ENCODE results near the gene FAM167B. TPM values are rescaled to one million over a fixed set of nuclear protein-coding genes. Genes with fewer than 3 reads are reported as not detected.
"Not testable (repeated sequence)": the region's sequence is repeated elsewhere in the genome, so short reads cannot be mapped to it uniquely, and the experiment has no call there.

Gene FAM167B
- total RNA-seq, 5 donors from 2014 or later (not counting 1 experiment from before 2014, with no cell fraction given), result 0.65 to 1.0 (median 0.95) TPM

DNA sequence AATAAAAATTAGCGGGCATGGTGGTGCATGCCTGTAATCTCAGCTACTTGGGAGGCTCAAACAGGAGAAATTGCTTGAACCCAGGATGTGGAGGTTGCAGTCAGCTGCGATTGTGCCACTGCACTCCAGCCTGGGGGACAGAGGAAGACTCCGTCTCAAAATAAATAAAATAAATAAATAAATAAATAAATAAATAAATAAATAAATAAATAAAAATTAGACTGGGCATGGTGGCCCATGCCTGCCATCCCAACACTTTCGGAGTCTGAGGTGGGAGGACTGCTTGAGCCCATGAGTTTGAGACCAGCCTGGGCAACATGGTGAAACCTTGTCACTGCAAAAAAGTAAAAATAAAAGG lies 16.2 kb downstream of the FAM167B start:
- Mint-ChIP-seq H3K27ac (peak overlapping the region; percentile 80 to 87), H3K4me1 (peaks cover 58 to 67% (median 65%) of the 10 kb centered on the region in 3 donors), H3K36me3 (peaks cover 23% of the 10 kb centered on the region), H3K4me3 (peak overlapping the region in 1 of 3 donors; percentile 68)
- not testable (repeated sequence) for H3K9me3 Mint-ChIP-seq; ATAC-seq (replicated peaks in 1 of 4); H3K27me3 ChIP-seq (replicated peaks in 1 of 2; ENCODE audit: control insufficient read depth in 2 of 2, extremely low read depth in 1 of 2, insufficient read depth in 2 of 2, low read length in 1 of 2); DNase-seq; H3K4me3 ChIP-seq (ENCODE audit: control insufficient read depth in 1 of 2, extremely low read depth in 1 of 2, low read length in 1 of 2); H3K27me3 Mint-ChIP-seq; H3K9me3 ChIP-seq
- 89% methylated on average over 1 of the region's 4 CpGs for WGBS (ENCODE audit: insufficient coverage)
- ChIA-PET CTCF (interaction anchor here in 1 of 2 donors (1.4 kb wide), 1 partner anchor 14 kb away, joined by 7 read pairs; no protein-coding TSS in a partner anchor), POLR2A (interaction anchor here in 1 of 2 donors (0.6 kb wide), 1 partner anchor 961 kb away, joined by 3 read pairs; no protein-coding TSS in a partner anchor)
- Histone ChIP-seq H3K27ac (ENCODE audit: low read length) (peak overlapping the region; percentile 70), H3K4me1 (ENCODE audit: control insufficient read depth in 1 of 2, extremely low read depth in 1 of 2, insufficient read depth in 2 of 2, low read length in 2 of 2) (peaks cover 45 to 96% of the 10 kb centered on the region in 2 experiments), H3K36me3 (ENCODE audit: control insufficient read depth in 2 of 2, extremely low read depth in 1 of 2, insufficient read depth in 1 of 2, low read length in 1 of 2) (peaks cover 0 to 49% of the 10 kb centered on the region in 2 donors)

DNA sequence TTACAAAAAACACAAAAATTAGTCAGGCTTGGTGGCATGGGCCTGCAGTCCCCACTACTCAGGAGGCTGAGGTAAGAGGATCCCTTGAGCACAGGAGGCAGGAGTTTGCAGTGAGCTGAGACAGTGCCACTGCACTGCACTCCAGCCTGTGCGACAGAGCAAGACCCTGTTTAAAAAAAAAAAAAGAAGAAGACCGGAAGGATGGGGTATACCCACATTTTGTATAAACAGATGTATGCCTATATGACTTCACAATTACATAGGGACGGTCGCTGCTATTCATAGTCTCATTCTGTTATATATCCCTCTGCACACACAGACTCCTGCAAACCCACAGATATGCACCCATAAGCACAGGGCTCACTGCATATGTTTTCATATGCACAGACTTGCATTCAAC lies 16.7 kb downstream of the FAM167B start:
- ChIA-PET POLR2A (no interaction called here), CTCF (no interaction called here)
- peaks cover 59 to 64% (median 62%) of the 10 kb centered on the region in 3 donors for H3K4me1 Mint-ChIP-seq
- peaks cover 23% of the 10 kb centered on the region for H3K36me3 Mint-ChIP-seq
- Histone ChIP-seq H3K27ac (ENCODE audit: low read length) (peak overlapping the region; percentile 70), H3K4me1 (ENCODE audit: control insufficient read depth in 1 of 2, extremely low read depth in 1 of 2, insufficient read depth in 2 of 2, low read length in 2 of 2) (peaks cover 42 to 95% of the 10 kb centered on the region in 2 experiments), H3K9me3 (no peaks in the 10 kb centered on the region), H3K4me3 (ENCODE audit: control insufficient read depth in 1 of 2, extremely low read depth in 1 of 2, low read length in 1 of 2) (peak overlapping the region; percentile 5 to 18), H3K27me3 (replicated peaks in 1 of 2; ENCODE audit: control insufficient read depth in 2 of 2, extremely low read depth in 1 of 2, insufficient read depth in 2 of 2, low read length in 1 of 2) (no peaks in the 10 kb centered on the region), H3K36me3 (ENCODE audit: control insufficient read depth in 2 of 2, extremely low read depth in 1 of 2, insufficient read depth in 1 of 2, low read length in 1 of 2) (peaks cover 0 to 47% of the 10 kb centered on the region in 2 donors)
- no peaks in the 10 kb centered on the region for H3K27me3 Mint-ChIP-seq
- no peaks in the 10 kb centered on the region for H3K9me3 Mint-ChIP-seq
- DNase-seq (peak in 5 of 35 experiments; percentile 27 to 51 (median 42)), ATAC-seq (replicated peaks in 1 of 4) (peak; percentile 64 to 83 (median 68))
- no CpG with 5 or more reads among the region's 4 CpGs for WGBS (ENCODE audit: insufficient coverage)
- H3K4me3 Mint-ChIP-seq, result peak overlapping the region; percentile 49 to 72 (median 68)
- peak overlapping the region; percentile 87 to 94 for H3K27ac Mint-ChIP-seq

- POLR2A ChIA-PET, result interaction anchor here in 1 of 2 donors (0.6 kb wide), 1 partner anchor 44 kb away, joined by 6 read pairs; the partner anchor contains the start of genes EIF3I and TMEM234
- peak overlapping the region; percentile 70 for H3K27ac ChIP-seq (ENCODE audit: low read length)
- peaks cover 37 to 92% of the 10 kb centered on the region in 2 experiments for H3K4me1 ChIP-seq (ENCODE audit: control insufficient read depth in 1 of 2, extremely low read depth in 1 of 2, insufficient read depth in 2 of 2, low read length in 2 of 2)
- peak overlapping the region in 2 of 3 donors; percentile 47 to 68 for H3K4me3 Mint-ChIP-seq
- H3K27me3 ChIP-seq (replicated peaks in 1 of 2; ENCODE audit: control insufficient read depth in 2 of 2, extremely low read depth in 1 of 2, insufficient read depth in 2 of 2, low read length in 1 of 2), result no peaks in the 10 kb centered on the region
- H3K27ac Mint-ChIP-seq, result peak overlapping the region; percentile 92 to 93
- DNase-seq (no peak), ATAC-seq (replicated peaks in 1 of 4) (no peak)
- CTCF ChIA-PET, result interaction anchor here in 1 of 2 donors (0.6 to 1.6 kb wide), 2 partner anchors 18 to 22 kb away, joined by 3 read pairs; no protein-coding TSS in a partner anchor
- peaks cover 55 to 64% (median 58%) of the 10 kb centered on the region in 3 donors for H3K4me1 Mint-ChIP-seq
- no peaks in the 10 kb centered on the region for H3K27me3 Mint-ChIP-seq
- H3K9me3 ChIP-seq, result no peaks in the 10 kb centered on the region
- H3K36me3 ChIP-seq (ENCODE audit: control insufficient read depth in 2 of 2, extremely low read depth in 1 of 2, insufficient read depth in 1 of 2, low read length in 1 of 2), result peaks cover 0 to 39% of the 10 kb centered on the region in 2 donors
- no peaks in the 10 kb centered on the region for H3K9me3 Mint-ChIP-seq
- H3K36me3 Mint-ChIP-seq, result peaks cover 19% of the 10 kb centered on the region
- 82% methylated on average over 2 of the region's 9 CpGs for WGBS (ENCODE audit: insufficient coverage)
- H3K4me3 ChIP-seq (ENCODE audit: control insufficient read depth in 1 of 2, extremely low read depth in 1 of 2, low read length in 1 of 2), result no peak overlapping the region
Measured at GRCh38 chr1:32265846-32266245, 18.8 kb downstream of the FAM167B start.

GRCh38 chr1:32266921-32267591 lies 20.0 kb downstream of the FAM167B start:
- peaks cover 0 to 42% of the 10 kb centered on the region in 2 donors for H3K36me3 ChIP-seq (ENCODE audit: control insufficient read depth in 2 of 2, extremely low read depth in 1 of 2, insufficient read depth in 1 of 2, low read length in 1 of 2)
- H3K9me3 Mint-ChIP-seq, result no peaks in the 10 kb centered on the region
- H3K27ac ChIP-seq (ENCODE audit: low read length), result peak overlapping the region; percentile 57
- H3K36me3 Mint-ChIP-seq, result peaks cover 19% of the 10 kb centered on the region
- peak in 1 of 35 experiments; percentile 57 for DNase-seq
- peaks cover 45 to 92% of the 10 kb centered on the region in 2 experiments for H3K4me1 ChIP-seq (ENCODE audit: control insufficient read depth in 1 of 2, extremely low read depth in 1 of 2, insufficient read depth in 2 of 2, low read length in 2 of 2)
- no peaks in the 10 kb centered on the region for H3K27me3 ChIP-seq (replicated peaks in 1 of 2; ENCODE audit: control insufficient read depth in 2 of 2, extremely low read depth in 1 of 2, insufficient read depth in 2 of 2, low read length in 1 of 2)
- ATAC-seq (replicated peaks in 1 of 4), result peak; percentile 54 to 79 (median 65)
- no peaks in the 10 kb centered on the region for H3K27me3 Mint-ChIP-seq
- H3K4me1 Mint-ChIP-seq, result peaks cover 67 to 71% (median 70%) of the 10 kb centered on the region in 3 donors
- WGBS (ENCODE audit: insufficient coverage), result 59% methylated on average over 5 of the region's 7 CpGs
- no peak overlapping the region for H3K4me3 ChIP-seq (ENCODE audit: control insufficient read depth in 1 of 2, extremely low read depth in 1 of 2, low read length in 1 of 2)
- peak overlapping the region; percentile 68 to 74 (median 68) for H3K4me3 Mint-ChIP-seq
- no peaks in the 10 kb centered on the region for H3K9me3 ChIP-seq
- ChIA-PET POLR2A (interaction anchor here (0.6 kb wide), 2 partner anchors 71 to 384 kb away, joined by 3 to 5 read pairs; partner anchors contain the start of gene RBBP4 (in 1 of the 2)), CTCF (interaction anchor here in 1 of 2 donors (0.6 to 1.6 kb wide), 2 partner anchors 19 to 41 kb away, joined by 3 read pairs; no protein-coding TSS in a partner anchor)
- peak overlapping the region; percentile 97 to 99 for H3K27ac Mint-ChIP-seq

DNA sequence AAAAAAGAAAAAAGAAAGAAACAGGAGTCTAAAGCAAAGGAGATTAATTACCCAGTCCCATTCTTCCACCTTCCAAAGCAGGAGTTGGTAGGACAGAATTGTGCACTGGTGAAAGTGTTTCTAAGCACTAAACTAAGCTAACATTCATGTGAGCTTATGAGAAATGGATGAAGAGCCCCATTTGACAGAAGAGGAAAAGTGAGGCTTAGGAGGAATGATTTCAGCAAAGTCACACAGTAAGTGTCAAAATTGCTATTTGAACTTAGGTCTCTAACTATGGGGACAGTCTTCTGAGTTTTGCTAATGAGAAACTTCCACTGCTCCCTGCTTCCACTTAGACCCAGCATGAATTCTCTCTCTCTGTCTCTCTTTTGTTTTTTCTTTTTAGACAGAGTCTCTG lies 22.7 kb downstream of the FAM167B start:
- CTCF ChIA-PET, result interaction anchor here in 1 of 2 donors (0.6 to 1.0 kb wide), 2 partner anchors 12 to 450 kb away, joined by 3 to 7 read pairs; no protein-coding TSS in a partner anchor
- ATAC-seq (replicated peaks in 1 of 4) (no peak), DNase-seq (no peak)
- Histone ChIP-seq H3K27ac (ENCODE audit: low read length) (peak overlapping the region; percentile 36), H3K27me3 (replicated peaks in 1 of 2; ENCODE audit: control insufficient read depth in 2 of 2, extremely low read depth in 1 of 2, insufficient read depth in 2 of 2, low read length in 1 of 2) (no peaks in the 10 kb centered on the region), H3K9me3 (no peaks in the 10 kb centered on the region), H3K36me3 (ENCODE audit: control insufficient read depth in 2 of 2, extremely low read depth in 1 of 2, insufficient read depth in 1 of 2, low read length in 1 of 2) (peaks cover 0 to 35% of the 10 kb centered on the region in 2 donors), H3K4me1 (ENCODE audit: control insufficient read depth in 1 of 2, extremely low read depth in 1 of 2, insufficient read depth in 2 of 2, low read length in 2 of 2) (peaks cover 43 to 92% of the 10 kb centered on the region in 2 experiments), H3K4me3 (ENCODE audit: control insufficient read depth in 1 of 2, extremely low read depth in 1 of 2, low read length in 1 of 2) (no peak overlapping the region)
- POLR2A ChIA-PET, result interaction anchor here (0.6 kb wide), 2 partner anchors 45 to 62 kb away, joined by 5 to 7 read pairs; no protein-coding TSS in a partner anchor
- H3K36me3 Mint-ChIP-seq, result peaks cover 25% of the 10 kb centered on the region
- peak overlapping the region in 2 of 3 donors; percentile 35 to 41 for H3K4me3 Mint-ChIP-seq
- H3K9me3 Mint-ChIP-seq, result no peaks in the 10 kb centered on the region
- H3K4me1 Mint-ChIP-seq, result peaks cover 72 to 77% (median 75%) of the 10 kb centered on the region in 3 donors
- H3K27me3 Mint-ChIP-seq, result no peaks in the 10 kb centered on the region
- peak overlapping the region; percentile 91 to 93 for H3K27ac Mint-ChIP-seq

All from T-cell (primary cell).